GM20000 (cell line): ENCODE data around the gene GPC4.

ENCODE experiments used
- DNase-seq: peaks from one replicate; pipeline ENCODE4 v3.0.0; 2012; ENCODE audit warnings: low spot score
- CTCF ChIP-seq: IDR thresholded peaks from 2 replicates; pipeline ENCODE4 v1.5.1; 2012; ENCODE audit warnings: mild to moderate bottlenecking, control low read depth; ENCODE audit errors: extremely low read depth, missing control alignments

Gene GPC4

GRCh38 chrX:133365871-133366611, 49.2 kb downstream of the GPC4 start:
- no peak for TF ChIP-seq CTCF
- no peak for DNase-seq

GRCh38 chrX:133364865-133365264, 50.4 kb downstream of the GPC4 start:
- TF ChIP-seq CTCF, result no peak
- DNase-seq, result no peak

- no peak for TF ChIP-seq CTCF
- DNase-seq, result no peak
Observed at GRCh38 chrX:133364196-133364595, 51.1 kb downstream of the GPC4 start.

- no peak for DNase-seq
- no peak for TF ChIP-seq CTCF
Observed at GRCh38 chrX:133362538-133362937, 52.8 kb downstream of the GPC4 start.

GRCh38 chrX:133359466-133359865, 55.8 kb downstream of the GPC4 start:
- no peak for TF ChIP-seq CTCF
- no peak for DNase-seq

GRCh38 chrX:133353233-133353632, 62.1 kb downstream of the GPC4 start:
- no peak for TF ChIP-seq CTCF
- DNase-seq, result no peak

- no peak for TF ChIP-seq CTCF
- DNase-seq, result no peak
Observed at GRCh38 chrX:133350751-133351150, 64.5 kb downstream of the GPC4 start.
